Esophagus muscularis mucosa (tissue), 4 donors: ENCODE results near the gene MCRIP2.

Source experiments
- EP300 ChIP-seq: sonication (generic); formaldehyde crosslinking; IDR thresholded peaks from one replicate; pipeline ENCODE4 v1.6.1; 2017; ENCODE audit warnings: antibody characterized with exemption
- POLR2A ChIP-seq: fragments of 450-650 bp; IDR thresholded peaks from one replicate; pipeline ENCODE4 v1.6.1; 2017; ENCODE audit warnings: antibody characterized with exemption, moderate library complexity, mild to moderate bottlenecking, low read depth
- POLR2AphosphoS5 ChIP-seq, 2 donors: sonication (generic); formaldehyde crosslinking; IDR thresholded peaks; one replicate each; pipeline ENCODE4 v1.6.1; 2017; ENCODE audit warnings: antibody characterized with exemption in 2 of 2
- TF ChIP-seq, protein P1 (sequence below), 3 experiments: fragments of 200-600 bp in 2 of 3; fragments of 450-650 bp in 1 of 3; sonication (generic) in 2 of 3; IDR thresholded peaks; one replicate each; pipeline ENCODE4 v1.5.1; 2017 to 2019; ENCODE audit warnings: antibody characterized with exemption in 3 of 3, mild to moderate bottlenecking in 2 of 3, moderate library complexity in 1 of 3

DNA sequence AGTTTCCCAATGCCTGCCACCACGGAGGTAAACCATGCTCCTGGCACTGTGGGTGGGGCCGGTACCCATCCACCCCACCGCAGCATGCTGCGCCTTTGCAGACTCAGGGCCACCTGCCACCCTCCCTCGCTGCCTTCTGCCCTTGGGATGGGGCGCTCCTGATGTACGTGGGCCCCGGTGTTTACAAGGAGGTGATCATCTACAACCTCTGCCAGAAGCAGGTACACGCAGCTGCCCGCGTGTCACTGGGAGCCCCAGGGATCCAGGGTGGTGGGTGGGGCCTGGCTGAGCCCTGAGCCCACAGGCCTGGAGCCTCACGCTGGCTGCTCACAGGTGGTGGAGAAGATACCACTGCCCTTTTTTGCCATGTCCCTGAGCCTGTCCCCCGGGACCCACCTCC is 24.9 kb downstream of the MCRIP2 start:
- no peak for TF ChIP-seq POLR2AphosphoS5 (IDR thresholded peaks at IDR 0.05)
- no peak for TF ChIP-seq POLR2A
- TF ChIP-seq, protein P1, sequence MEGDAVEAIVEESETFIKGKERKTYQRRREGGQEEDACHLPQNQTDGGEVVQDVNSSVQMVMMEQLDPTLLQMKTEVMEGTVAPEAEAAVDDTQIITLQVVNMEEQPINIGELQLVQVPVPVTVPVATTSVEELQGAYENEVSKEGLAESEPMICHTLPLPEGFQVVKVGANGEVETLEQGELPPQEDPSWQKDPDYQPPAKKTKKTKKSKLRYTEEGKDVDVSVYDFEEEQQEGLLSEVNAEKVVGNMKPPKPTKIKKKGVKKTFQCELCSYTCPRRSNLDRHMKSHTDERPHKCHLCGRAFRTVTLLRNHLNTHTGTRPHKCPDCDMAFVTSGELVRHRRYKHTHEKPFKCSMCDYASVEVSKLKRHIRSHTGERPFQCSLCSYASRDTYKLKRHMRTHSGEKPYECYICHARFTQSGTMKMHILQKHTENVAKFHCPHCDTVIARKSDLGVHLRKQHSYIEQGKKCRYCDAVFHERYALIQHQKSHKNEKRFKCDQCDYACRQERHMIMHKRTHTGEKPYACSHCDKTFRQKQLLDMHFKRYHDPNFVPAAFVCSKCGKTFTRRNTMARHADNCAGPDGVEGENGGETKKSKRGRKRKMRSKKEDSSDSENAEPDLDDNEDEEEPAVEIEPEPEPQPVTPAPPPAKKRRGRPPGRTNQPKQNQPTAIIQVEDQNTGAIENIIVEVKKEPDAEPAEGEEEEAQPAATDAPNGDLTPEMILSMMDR (IDR thresholded peaks at IDR 0.05) = no peak
- no peak for TF ChIP-seq EP300
